DOHH2 (cell line): ENCODE data around the gene PREX1.

Experiments
- CTCF ChIP-seq: fragments of 200-600 bp; sonication (generic); IDR thresholded peaks from one replicate; pipeline ENCODE4 v1.5.1; 2014; ENCODE audit warnings: antibody characterized with exemption, mild to moderate bottlenecking, low read depth, low read length; ENCODE audit not compliant: poor library complexity, severe bottlenecking
- EZH2phosphoT487 ChIP-seq: fragments of 200-600 bp; sonication (generic); IDR thresholded peaks from 2 replicates; pipeline ENCODE4 v1.6.1; 2017; ENCODE audit warnings: borderline replicate concordance, mild to moderate bottlenecking, antibody characterized with exemption, low read length, moderate library complexity, mixed read lengths

GRCh38 chr20:48752963-48753362 is 74.8 kb downstream of the PREX1 start:
- TF ChIP-seq CTCF (no peak), EZH2phosphoT487 (no peak)
